GM12865 (cell line): ENCODE results near the gene GCKR.

Experiments
- DNase-seq: peaks from one replicate; pipeline ENCODE4 v3.0.0; 2010; ENCODE audit warnings: low read depth
- H3K4me3 ChIP-seq: 2 replicates; pipeline ENCODE4 v1.5.1; 2011; ENCODE audit warnings: mild to moderate bottlenecking, low read depth, low read length, control low read depth
- CTCF ChIP-seq: IDR thresholded peaks from 2 replicates; pipeline ENCODE4 v1.5.1; 2011; ENCODE audit warnings: low read length, control low read depth, low read depth, inconsistent platforms; ENCODE audit not compliant: insufficient read depth; ENCODE audit errors: missing control alignments

Gene GCKR

GRCh38 chr2:27494944-27495554 is 1.6 kb upstream of the GCKR start, which contains the start of gene FNDC4:
Gene FNDC4 (minus strand): TSS chr2:27495200. CDS start chr2:27494679, 521 bp downstream.
- no peak for DNase-seq
- no peak for TF ChIP-seq CTCF
- H3K4me3 ChIP-seq = no peak within 1 kb of the TSS

- no peak for TF ChIP-seq CTCF
- H3K4me3 ChIP-seq = no peak overlapping the region
- DNase-seq = no peak
Observed at GRCh38 chr2:27495840-27496356, 741 bp upstream of the GCKR start.

GRCh38 chr2:27497288-27497627 is 619 bp downstream of the GCKR start:
- no peak for TF ChIP-seq CTCF
- no peak for DNase-seq
- no peak overlapping the region for H3K4me3 ChIP-seq

- H3K4me3 ChIP-seq = no peak overlapping the region
- no peak for DNase-seq
- TF ChIP-seq CTCF = no peak
Observed at GRCh38 chr2:27498975-27499374, 2.3 kb downstream of the GCKR start.

- no peak for DNase-seq
- TF ChIP-seq CTCF = no peak
- H3K4me3 ChIP-seq = no peak overlapping the region
Observed at GRCh38 chr2:27501042-27501441, 4.4 kb downstream of the GCKR start.

- DNase-seq = no peak
- no peak overlapping the region for H3K4me3 ChIP-seq
- no peak for TF ChIP-seq CTCF
Observed at GRCh38 chr2:27502142-27502541, 5.5 kb downstream of the GCKR start.

- H3K4me3 ChIP-seq = no peak overlapping the region
- no peak for TF ChIP-seq CTCF
- no peak for DNase-seq
Observed at GRCh38 chr2:27506587-27506986, 9.9 kb downstream of the GCKR start.
